DMS 273 (cell line): ENCODE results near the gene SETDB2.
A peak's percentile ranks its signal among the peaks of the same experiment; 100 is the strongest.
"Not testable (repeated sequence)": the region's sequence is repeated elsewhere in the genome, so short reads cannot be mapped to it uniquely, and the experiment has no call there.

ENCODE experiments used
- DNase-seq: peaks from one replicate; lab custom pipeline; 2025; ENCODE audit not compliant: unreplicated experiment; lab: John Stamatoyannopoulos, UW

Gene SETDB2

GRCh38 chr13:49466292-49466838, 22.3 kb downstream of the SETDB2 start:
- no peak for DNase-seq

GRCh38 chr13:49472186-49472585, 28.1 kb downstream of the SETDB2 start:
- no peak for DNase-seq

- no peak for DNase-seq
Measured at GRCh38 chr13:49476529-49476928, 32.5 kb downstream of the SETDB2 start.

- no peak for DNase-seq
Measured at GRCh38 chr13:49481788-49482187, 37.7 kb downstream of the SETDB2 start.

- DNase-seq: no peak
Measured at GRCh38 chr13:49488563-49488962, 44.5 kb downstream of the SETDB2 start.

GRCh38 chr13:49494645-49495044, 50.6 kb downstream of the SETDB2 start:
- peak; percentile 2 for DNase-seq

- peak; percentile 65 for DNase-seq
Measured at GRCh38 chr13:49495783-49496762, 52.0 kb downstream of the SETDB2 start, which contains the start of gene PHF11. PHF11 (plus strand) TSS chr13:49495953; CDS start chr13:49496002, 49 bp downstream.

GRCh38 chr13:49496837-49497236, 52.8 kb downstream of the SETDB2 start:
- not testable (repeated sequence) for DNase-seq

GRCh38 chr13:49497272-49497671, 53.2 kb downstream of the SETDB2 start:
- no peak for DNase-seq

GRCh38 chr13:49498206-49498605, 54.1 kb downstream of the SETDB2 start:
- no peak for DNase-seq

- DNase-seq: no peak
Measured at GRCh38 chr13:49499889-49500660, 56.0 kb downstream of the SETDB2 start.

GRCh38 chr13:49502954-49503353, 58.9 kb downstream of the SETDB2 start:
- DNase-seq: no peak

GRCh38 chr13:49503951-49504350, 59.9 kb downstream of the SETDB2 start:
- DNase-seq: no peak

- DNase-seq: no peak
Measured at GRCh38 chr13:49512578-49512977, 68.5 kb downstream of the SETDB2 start.

GRCh38 chr13:49516467-49516866, 72.4 kb downstream of the SETDB2 start:
- peak; percentile 48 for DNase-seq

GRCh38 chr13:49517461-49517860, 73.4 kb downstream of the SETDB2 start:
- DNase-seq: peak; percentile 13

GRCh38 chr13:49521224-49521623, 77.2 kb downstream of the SETDB2 start:
- DNase-seq: no peak

- DNase-seq: no peak
Measured at GRCh38 chr13:49524740-49525501, 80.8 kb downstream of the SETDB2 start.

GRCh38 chr13:49527123-49527522, 83.0 kb downstream of the SETDB2 start:
- DNase-seq: peak; percentile 35

- no peak for DNase-seq
Measured at GRCh38 chr13:49528161-49528560, 84.1 kb downstream of the SETDB2 start.

- no peak for DNase-seq
Measured at GRCh38 chr13:49530457-49530856, 86.4 kb downstream of the SETDB2 start.
